IMR-90 (cell line): ENCODE results near the gene PLEKHB1. TPM values are rescaled to one million over a fixed set of nuclear protein-coding genes. Genes with fewer than 3 reads are reported as not detected.
A peak's percentile ranks its signal among the peaks of the same experiment; 100 is the strongest.

ENCODE experiments used
- ATAC-seq: fragments of 200-7000 bp; cut with Tn5 transposase; 2 replicates; pipeline ENCODE4 v1.9.1; 2020; ENCODE audit warnings: low read depth, mild to moderate bottlenecking, moderate library complexity
- BruUV-seq: library from RNA; stranded (reverse); fragments of 400-500 nt; replicated peaks from 2 replicates; lab custom pipeline; 2021; lab: Mats Ljungman, UMichigan
- CTCF ChIA-PET: fragments of 300-600 bp; formaldehyde crosslinking; extraction: SDS; loops from one replicate; lab custom pipeline; 2021; ENCODE audit warnings: antibody characterized with exemption; lab: Yijun Ruan, JAX
- POLR2A ChIA-PET: fragments of 300-600 bp; sonication (Branson Sonifier 250); formaldehyde crosslinking; loops from one replicate; lab custom pipeline; 2022; ENCODE audit warnings: antibody characterized with exemption; ENCODE audit not compliant: unreplicated experiment; lab: Charles Lee
- DNase-seq: peaks from one replicate; pipeline ENCODE4 v3.0.0; 2013
- H2AFZ ChIP-seq: replicated peaks from 2 replicates; pipeline ENCODE3; 2013; ENCODE audit warnings: low read length, mild to moderate bottlenecking; ENCODE audit not compliant: poor library complexity
- H2AK5ac ChIP-seq: 2 replicates; pipeline ENCODE4 v1.6.1; 2013; ENCODE audit warnings: low read depth, low read length, inconsistent platforms
- H2AK9ac ChIP-seq: replicated peaks from 2 replicates; pipeline ENCODE3; 2013; ENCODE audit warnings: mild to moderate bottlenecking, low read depth, low read length, moderate library complexity; ENCODE audit not compliant: poor library complexity
- H2BK120ac ChIP-seq: 2 replicates; pipeline ENCODE4 v1.6.1; 2013; ENCODE audit warnings: low read depth, low read length, inconsistent platforms
- H2BK15ac ChIP-seq: 3 replicates; pipeline ENCODE4 v1.6.1; 2013; ENCODE audit warnings: low read depth, low read length, inconsistent platforms
- H2BK20ac ChIP-seq: 2 replicates; pipeline ENCODE4 v1.6.1; 2013; ENCODE audit warnings: low read depth, mild to moderate bottlenecking, inconsistent platforms, low read length, moderate library complexity
- H2BK5ac ChIP-seq: 2 replicates; pipeline ENCODE4 v1.6.1; 2013; ENCODE audit warnings: mild to moderate bottlenecking, low read depth, low read length, inconsistent platforms; ENCODE audit not compliant: poor library complexity, severe bottlenecking
- H3K14ac ChIP-seq: replicated peaks from 2 replicates; pipeline ENCODE4 v1.6.1; 2013; ENCODE audit warnings: low read depth, low read length, inconsistent platforms
- H3K18ac ChIP-seq: 2 replicates; pipeline ENCODE4 v1.6.1; 2013; ENCODE audit warnings: low read depth, low read length, control low read depth
- H3K23ac ChIP-seq: 2 replicates; pipeline ENCODE4 v1.6.1; 2013; ENCODE audit warnings: low read depth, low read length, inconsistent platforms
- H3K27ac ChIP-seq: 2 replicates; pipeline ENCODE4 v1.5.1; 2013; ENCODE audit warnings: mild to moderate bottlenecking, control low read depth, low read length; ENCODE audit not compliant: insufficient read depth
- H3K27me3 ChIP-seq: 2 replicates; pipeline ENCODE4 v1.6.1; 2013; ENCODE audit warnings: low read length; ENCODE audit not compliant: control insufficient read depth, insufficient read depth
- H3K36me3 ChIP-seq: 2 replicates; pipeline ENCODE4 v1.6.1; 2013; ENCODE audit warnings: low read length, mixed read lengths; ENCODE audit not compliant: control insufficient read depth, insufficient read depth
- H3K4ac ChIP-seq: 2 replicates; pipeline ENCODE4 v1.6.1; 2013; ENCODE audit warnings: low read depth, low read length, inconsistent platforms
- H3K4me1 ChIP-seq: 2 replicates; pipeline ENCODE4 v1.6.1; 2013; ENCODE audit warnings: low read length, mixed read lengths; ENCODE audit not compliant: control insufficient read depth, insufficient read depth
- H3K4me2 ChIP-seq: 2 replicates; pipeline ENCODE4 v1.6.1; 2013; ENCODE audit warnings: low read depth, mild to moderate bottlenecking, control low read depth, low read length, moderate library complexity
- H3K4me3 ChIP-seq: 2 replicates; pipeline ENCODE4 v1.5.1; 2013; ENCODE audit warnings: low read depth, mild to moderate bottlenecking, control low read depth, low read length, moderate library complexity; ENCODE audit not compliant: insufficient read depth
- H3K56ac ChIP-seq: 2 replicates; pipeline ENCODE4 v1.6.1; 2013; ENCODE audit warnings: low read length, inconsistent platforms; ENCODE audit not compliant: insufficient read depth; ENCODE audit errors: extremely low read depth
- H3K79me1 ChIP-seq, 2 experiments: 2 replicates each; pipeline ENCODE4 v1.6.1; 2013; ENCODE audit warnings: low read length in 2 of 2, inconsistent platforms in 1 of 2, low read depth in 1 of 2
- H3K9ac ChIP-seq: 2 replicates; pipeline ENCODE4 v1.6.1; 2013; ENCODE audit warnings: low read depth, low read length, control low read depth
- H3K9me1 ChIP-seq: 2 replicates; pipeline ENCODE4 v1.6.1; 2013; ENCODE audit warnings: low read length, inconsistent platforms; ENCODE audit not compliant: insufficient read depth
- H3K9me3 ChIP-seq: 2 replicates; pipeline ENCODE4 v1.6.1; 2013; ENCODE audit warnings: low read length; ENCODE audit not compliant: control insufficient read depth, insufficient read depth
- H4K20me1 ChIP-seq: 2 replicates; pipeline ENCODE4 v1.6.1; 2013; ENCODE audit warnings: low read length, inconsistent platforms; ENCODE audit not compliant: insufficient read depth
- H4K5ac ChIP-seq: 2 replicates; pipeline ENCODE4 v1.6.1; 2013; ENCODE audit warnings: mild to moderate bottlenecking, low read depth, low read length, control low read depth
- H4K8ac ChIP-seq, 2 experiments: 2 replicates each; pipeline ENCODE4 v1.6.1; 2013; ENCODE audit warnings: low read depth in 2 of 2, low read length in 2 of 2, control low read depth in 1 of 2, inconsistent platforms in 1 of 2
- H4K91ac ChIP-seq: 2 replicates; pipeline ENCODE4 v1.6.1; 2013; ENCODE audit warnings: low read depth, low read length, inconsistent platforms; ENCODE audit not compliant: insufficient read depth
- CEBPB ChIP-seq: IDR thresholded peaks from 2 replicates; pipeline ENCODE4 v1.6.1; 2012; ENCODE audit warnings: low read depth, low read length, improper control_type of control experiment
- ELK1 ChIP-seq: fragments of 150-350 bp; IDR thresholded peaks from 2 replicates; pipeline ENCODE4 v1.6.1; 2016; ENCODE audit warnings: low read depth, mild to moderate bottlenecking, low read length, moderate library complexity, borderline replicate concordance
- FOS ChIP-seq: fragments of 150-350 bp; IDR thresholded peaks from 2 replicates; pipeline ENCODE4 v1.6.1; 2016; ENCODE audit warnings: low read depth, low read length
- MXI1 ChIP-seq: IDR thresholded peaks from 2 replicates; pipeline ENCODE4 v1.6.1; 2012; ENCODE audit warnings: low read depth, mild to moderate bottlenecking, low read length, moderate library complexity, borderline replicate concordance
- NFE2L2 ChIP-seq: fragments of 150-350 bp; IDR thresholded peaks from 2 replicates; pipeline ENCODE4 v1.6.1; 2016; ENCODE audit warnings: low read depth, mild to moderate bottlenecking, low read length
- POLR2A ChIP-seq: IDR thresholded peaks from 2 replicates; pipeline ENCODE4 v1.6.1; 2012; ENCODE audit warnings: mild to moderate bottlenecking, low read depth, low read length
- RAD21 ChIP-seq: IDR thresholded peaks from 2 replicates; pipeline ENCODE4 v1.6.1; 2012; ENCODE audit warnings: low read length, improper control_type of control experiment
- RCOR1 ChIP-seq: IDR thresholded peaks from 2 replicates; pipeline ENCODE4 v1.6.1; 2012; ENCODE audit warnings: mild to moderate bottlenecking, low read length, improper control_type of control experiment; ENCODE audit not compliant: insufficient replicate concordance
- WGBS, 2 experiments: methylation state at CpG; one replicate each; pipeline versions ENCODE4 v1.1.5 to v1.1.7; 2013; ENCODE audit warnings: missing lambda C conversion rate in 2 of 2; ENCODE audit not compliant: insufficient read length in 1 of 2; ENCODE audit errors: extremely low coverage in 2 of 2; 5-methylcytosine and 5-hydroxymethylcytosine counted together
- dilution Hi-C: fragments of 300-500 bp; cut with HindIII; formaldehyde crosslinking; loops from one replicate; pipeline ENCODE4 v1.14.3; 2018; ENCODE audit warnings: low sequenced_read_pairs; ENCODE audit not compliant: unreplicated experiment
- in situ Hi-C: fragments of 300-500 bp; cut with MboI; formaldehyde crosslinking; loops from 3 replicates; pipeline ENCODE4 v1.14.3; 2019; ENCODE audit warnings: low sequenced_read_pairs, inconsistent platforms, mixed read lengths
- intact Hi-C: fragments of 100-400 bp; cut with micrococcal nuclease; formaldehyde crosslinking; loops from 2 replicates; pipeline ENCODE4 v1.10.0; 2022
- polyA plus RNA-seq, 3 experiments: library from polyadenylated mRNA; depleted of rRNA; stranded (reverse); fragments of >200 nt; gene quantifications; 2 replicates each; pipeline ENCODE4 v1.2.3, GENCODE V29; 2012; ENCODE audit warnings: low replicate concordance in 1 of 3
- total RNA-seq: library from RNA; depleted of rRNA; stranded (reverse); fragments of >200 nt; gene quantifications from 2 replicates; pipeline ENCODE4 v1.2.3, GENCODE V29; 2012
- TF ChIP-seq, protein P1 (sequence below): conservative IDR thresholded peaks from 2 replicates; pipeline ENCODE4 v1.5.1; 2012; ENCODE audit warnings: mild to moderate bottlenecking, low read depth, low read length, improper control_type of control experiment

PLEKHB1 gene
- total and polyA plus RNA-seq, 2 of the 4 experiments (the other 2 are of a cell fraction) = 0.36 to 0.86 TPM

DNA sequence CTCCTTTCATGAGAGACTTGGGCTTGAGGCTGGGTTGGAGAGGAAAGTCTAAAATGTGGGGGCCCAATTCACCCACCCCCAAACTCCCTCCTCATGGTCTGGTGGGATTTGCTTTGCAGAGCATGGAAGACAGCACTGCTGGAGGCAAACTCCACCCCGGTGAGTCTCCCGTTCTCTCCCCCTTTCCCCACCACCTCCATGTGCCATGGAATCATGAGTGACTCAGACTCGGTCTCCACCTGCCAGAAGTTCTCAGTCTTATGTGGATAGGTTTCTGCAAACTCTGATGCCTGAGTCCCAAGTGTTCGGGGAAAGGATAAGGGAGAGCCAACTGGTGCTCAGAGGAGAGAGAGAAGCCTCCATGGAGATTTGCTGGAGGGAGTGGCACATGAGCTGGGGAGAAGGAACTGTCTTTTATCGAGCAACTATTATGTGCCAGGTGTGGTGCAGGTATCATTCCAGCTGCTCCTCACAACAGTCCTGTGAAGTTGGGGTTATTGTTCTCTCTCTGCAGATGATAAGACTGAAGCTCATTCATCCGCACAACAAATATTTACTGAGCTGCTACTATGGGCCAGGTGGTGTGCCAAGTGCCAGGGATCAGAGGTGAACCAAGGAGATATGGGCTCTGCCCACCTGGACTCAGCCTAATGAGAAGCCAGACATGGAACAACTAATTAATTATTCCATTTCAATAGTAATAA lies 6.6 kb downstream of the PLEKHB1 start:
- BruUV-seq = no TSS peak
- no peak overlapping the region for H2BK120ac ChIP-seq
- no peak overlapping the region for H3K23ac ChIP-seq
- H3K56ac ChIP-seq = no peak overlapping the region
- intact Hi-C loops (no loop called here), dilution Hi-C loops (no loop called here), in situ Hi-C loops (no loop called here)
- no peak overlapping the region for H2AK5ac ChIP-seq
- H4K8ac ChIP-seq = no peak overlapping the region
- no peak for ATAC-seq
- H3K14ac ChIP-seq = no peak overlapping the region
- H3K4ac ChIP-seq = no peak overlapping the region
- ChIA-PET CTCF (interaction anchor here (0.6 to 1.4 kb wide), 2 partner anchors 12 to 27 kb away, joined by 3 to 4 read pairs; no protein-coding TSS in a partner anchor), POLR2A (no interaction called here)
- no peak overlapping the region for H3K27ac ChIP-seq
- H3K27me3 ChIP-seq = peaks cover 15% of the 10 kb centered on the region; the same call in 1 of the 2 replicates
- TF ChIP-seq, protein P1, sequence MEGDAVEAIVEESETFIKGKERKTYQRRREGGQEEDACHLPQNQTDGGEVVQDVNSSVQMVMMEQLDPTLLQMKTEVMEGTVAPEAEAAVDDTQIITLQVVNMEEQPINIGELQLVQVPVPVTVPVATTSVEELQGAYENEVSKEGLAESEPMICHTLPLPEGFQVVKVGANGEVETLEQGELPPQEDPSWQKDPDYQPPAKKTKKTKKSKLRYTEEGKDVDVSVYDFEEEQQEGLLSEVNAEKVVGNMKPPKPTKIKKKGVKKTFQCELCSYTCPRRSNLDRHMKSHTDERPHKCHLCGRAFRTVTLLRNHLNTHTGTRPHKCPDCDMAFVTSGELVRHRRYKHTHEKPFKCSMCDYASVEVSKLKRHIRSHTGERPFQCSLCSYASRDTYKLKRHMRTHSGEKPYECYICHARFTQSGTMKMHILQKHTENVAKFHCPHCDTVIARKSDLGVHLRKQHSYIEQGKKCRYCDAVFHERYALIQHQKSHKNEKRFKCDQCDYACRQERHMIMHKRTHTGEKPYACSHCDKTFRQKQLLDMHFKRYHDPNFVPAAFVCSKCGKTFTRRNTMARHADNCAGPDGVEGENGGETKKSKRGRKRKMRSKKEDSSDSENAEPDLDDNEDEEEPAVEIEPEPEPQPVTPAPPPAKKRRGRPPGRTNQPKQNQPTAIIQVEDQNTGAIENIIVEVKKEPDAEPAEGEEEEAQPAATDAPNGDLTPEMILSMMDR = no peak
- no peak for TF ChIP-seq CEBPB
- TF ChIP-seq POLR2A = no peak
- TF ChIP-seq RCOR1 = no peak
- TF ChIP-seq MXI1 = no peak
- TF ChIP-seq NFE2L2 = no peak
- no peak for TF ChIP-seq RAD21
- no peak for TF ChIP-seq ELK1
- no peak for TF ChIP-seq FOS
- H2AK9ac ChIP-seq = no peak overlapping the region
- 60% methylated on average over 1 of the region's 6 CpGs; no CpG with 5 or more reads in 1 of the 2 experiments for WGBS, 2 experiments
- H3K9ac ChIP-seq = no peak overlapping the region
- H3K36me3 ChIP-seq = no peaks in the 10 kb centered on the region
- H3K4me3 ChIP-seq = no peak overlapping the region
- no peak overlapping the region for H4K91ac ChIP-seq
- peak overlapping the region; percentile 32 for H2AFZ ChIP-seq
- no peak overlapping the region for H2BK15ac ChIP-seq
- no peak overlapping the region for H4K5ac ChIP-seq
- H3K9me1 ChIP-seq = peaks cover 5% of the 10 kb centered on the region
- H3K4me1 ChIP-seq = no peaks in the 10 kb centered on the region
- DNase-seq = peak; percentile 10
- H3K18ac ChIP-seq = no peak overlapping the region
- no peaks in the 10 kb centered on the region for H3K9me3 ChIP-seq
- no peak overlapping the region for H2BK20ac ChIP-seq
- H3K79me1 ChIP-seq = no peaks in the 10 kb centered on the region
- H3K4me2 ChIP-seq = no peak overlapping the region
- H4K20me1 ChIP-seq = no peaks in the 10 kb centered on the region
- H2BK5ac ChIP-seq = no peak overlapping the region
